ENCODE measurements around the gene RHOBTB3.
A peak's percentile ranks its signal among the peaks of the same experiment; 100 is the strongest.

Gene RHOBTB3

GRCh38 chr5:95779611-95780010 lies 48.5 kb downstream of the RHOBTB3 start:
- Histone ChIP-seq H3K9me3 (no peaks in the 10 kb centered on the region), H3K4me3 (no peak overlapping the region), H3K36me3 (replicated peaks) (no peaks in the 10 kb centered on the region; the same call in 1 of the 2 replicates), H3K4me1 (no peaks in the 10 kb centered on the region), H3K27me3 (ENCODE audit: low read depth) (no peaks in the 10 kb centered on the region)
- in situ Hi-C loops (cut with MboI; ENCODE audit: low sequenced_read_pairs), result loop anchor here (5.0 kb wide), 1 partner anchor 68 kb away; no protein-coding TSS in a partner anchor
- DNase-seq (ENCODE audit: low spot score in 2 of 2), result no peak

GRCh38 chr5:95780597-95780996 lies 49.5 kb downstream of the RHOBTB3 start:
- H3K4me1 ChIP-seq, result no peaks in the 10 kb centered on the region
- no peak for DNase-seq (ENCODE audit: low spot score in 2 of 2)
- no peaks in the 10 kb centered on the region; the same call in 1 of the 2 replicates for H3K36me3 ChIP-seq (replicated peaks)
- in situ Hi-C loops (cut with MboI; ENCODE audit: low sequenced_read_pairs), result loop anchor here (5.0 kb wide), 1 partner anchor 67 kb away; no protein-coding TSS in a partner anchor
- no peak overlapping the region for H3K4me3 ChIP-seq
- no peaks in the 10 kb centered on the region for H3K9me3 ChIP-seq
- no peaks in the 10 kb centered on the region for H3K27me3 ChIP-seq (ENCODE audit: low read depth)

GRCh38 chr5:95781101-95781583 lies 50.0 kb downstream of the RHOBTB3 start:
- DNase-seq (ENCODE audit: low spot score in 2 of 2), result peak; percentile 57 to 80

GRCh38 chr5:95782181-95782580 lies 51.0 kb downstream of the RHOBTB3 start:
- no peaks in the 10 kb centered on the region for H3K9me3 ChIP-seq
- H3K4me1 ChIP-seq, result no peaks in the 10 kb centered on the region
- H3K36me3 ChIP-seq (replicated peaks), result no peaks in the 10 kb centered on the region; the same call in 1 of the 2 replicates
- DNase-seq (ENCODE audit: low spot score in 2 of 2), result no peak
- in situ Hi-C loops (cut with MboI; ENCODE audit: low sequenced_read_pairs), result loop anchor here (5.0 kb wide), 1 partner anchor 65 kb away; no protein-coding TSS in a partner anchor
- no peaks in the 10 kb centered on the region for H3K27me3 ChIP-seq (ENCODE audit: low read depth)
- no peak overlapping the region for H3K4me3 ChIP-seq

More at GRCh38 chr5:95781101-95781583, 50.0 kb downstream of the RHOBTB3 start:
- Histone ChIP-seq H3K9me3 (no peaks in the 10 kb centered on the region), H3K4me3 (no peak overlapping the region), H3K27me3 (ENCODE audit: low read depth) (no peaks in the 10 kb centered on the region), H3K36me3 (replicated peaks) (no peaks in the 10 kb centered on the region; the same call in 1 of the 2 replicates), H3K4me1 (no peaks in the 10 kb centered on the region)
- in situ Hi-C loops (cut with MboI; ENCODE audit: low sequenced_read_pairs), result loop anchor here (5.0 kb wide), 1 partner anchor 66 kb away; no protein-coding TSS in a partner anchor

GRCh38 chr5:95783661-95784060 lies 52.5 kb downstream of the RHOBTB3 start:
- in situ Hi-C loops (cut with MboI; ENCODE audit: low sequenced_read_pairs), result loop anchor here (5.0 kb wide), 1 partner anchor 64 kb away; no protein-coding TSS in a partner anchor

GRCh38 chr5:95784514-95785302 lies 53.6 kb downstream of the RHOBTB3 start:
- no peak overlapping the region for H3K4me3 ChIP-seq
- no peak for DNase-seq (ENCODE audit: low spot score in 2 of 2)
- in situ Hi-C loops (cut with MboI; ENCODE audit: low sequenced_read_pairs), result loop anchor here (5.0 kb wide), 1 partner anchor 63 kb away; no protein-coding TSS in a partner anchor
- no peaks in the 10 kb centered on the region for H3K9me3 ChIP-seq
- H3K4me1 ChIP-seq, result no peaks in the 10 kb centered on the region
- no peaks in the 10 kb centered on the region for H3K27me3 ChIP-seq (ENCODE audit: low read depth)
- H3K36me3 ChIP-seq (replicated peaks), result no peaks in the 10 kb centered on the region; the same call in 1 of the 2 replicates

More at GRCh38 chr5:95783661-95784060, 52.5 kb downstream of the RHOBTB3 start:
- Histone ChIP-seq H3K27me3 (ENCODE audit: low read depth) (no peaks in the 10 kb centered on the region), H3K36me3 (replicated peaks) (no peaks in the 10 kb centered on the region; the same call in 1 of the 2 replicates), H3K4me3 (no peak overlapping the region), H3K9me3 (no peaks in the 10 kb centered on the region), H3K4me1 (no peaks in the 10 kb centered on the region)
- no peak for DNase-seq (ENCODE audit: low spot score in 2 of 2)

- Histone ChIP-seq H3K4me3 (no peak overlapping the region), H3K4me1 (no peaks in the 10 kb centered on the region), H3K9me3 (no peaks in the 10 kb centered on the region), H3K36me3 (replicated peaks) (no peaks in the 10 kb centered on the region; the same call in 1 of the 2 replicates), H3K27me3 (ENCODE audit: low read depth) (no peaks in the 10 kb centered on the region)
- no peak for DNase-seq (ENCODE audit: low spot score in 2 of 2)
- in situ Hi-C loops (cut with MboI; ENCODE audit: low sequenced_read_pairs), result no loop called here
Measured at GRCh38 chr5:95786821-95787418, 55.8 kb downstream of the RHOBTB3 start.

- in situ Hi-C loops (cut with MboI; ENCODE audit: low sequenced_read_pairs), result no loop called here
- Histone ChIP-seq H3K4me3 (no peak overlapping the region), H3K27me3 (ENCODE audit: low read depth) (no peaks in the 10 kb centered on the region), H3K9me3 (no peaks in the 10 kb centered on the region), H3K36me3 (replicated peaks) (no peaks in the 10 kb centered on the region; the same call in 1 of the 2 replicates), H3K4me1 (no peaks in the 10 kb centered on the region)
- no peak for DNase-seq (ENCODE audit: low spot score in 2 of 2)
Measured at GRCh38 chr5:95788493-95788892, 57.4 kb downstream of the RHOBTB3 start.

- no peaks in the 10 kb centered on the region for H3K4me1 ChIP-seq
Measured at GRCh38 chr5:95791751-95792150, 60.6 kb downstream of the RHOBTB3 start.

GRCh38 chr5:95794070-95794516 lies 63.0 kb downstream of the RHOBTB3 start:
- no peaks in the 10 kb centered on the region for H3K36me3 ChIP-seq (replicated peaks)
- no peak overlapping the region for H3K4me3 ChIP-seq
- in situ Hi-C loops (cut with MboI; ENCODE audit: low sequenced_read_pairs), result no loop called here
- no peaks in the 10 kb centered on the region for H3K9me3 ChIP-seq
- DNase-seq (ENCODE audit: low spot score in 2 of 2), result no peak
- no peaks in the 10 kb centered on the region for H3K27me3 ChIP-seq (ENCODE audit: low read depth)
- no peaks in the 10 kb centered on the region for H3K4me1 ChIP-seq

More at GRCh38 chr5:95791751-95792150, 60.6 kb downstream of the RHOBTB3 start:
- no peaks in the 10 kb centered on the region for H3K9me3 ChIP-seq
- no peaks in the 10 kb centered on the region for H3K27me3 ChIP-seq (ENCODE audit: low read depth)
- in situ Hi-C loops (cut with MboI; ENCODE audit: low sequenced_read_pairs), result no loop called here
- H3K4me3 ChIP-seq, result no peak overlapping the region
- DNase-seq (ENCODE audit: low spot score in 2 of 2), result no peak
- no peaks in the 10 kb centered on the region for H3K36me3 ChIP-seq (replicated peaks)

DNA sequence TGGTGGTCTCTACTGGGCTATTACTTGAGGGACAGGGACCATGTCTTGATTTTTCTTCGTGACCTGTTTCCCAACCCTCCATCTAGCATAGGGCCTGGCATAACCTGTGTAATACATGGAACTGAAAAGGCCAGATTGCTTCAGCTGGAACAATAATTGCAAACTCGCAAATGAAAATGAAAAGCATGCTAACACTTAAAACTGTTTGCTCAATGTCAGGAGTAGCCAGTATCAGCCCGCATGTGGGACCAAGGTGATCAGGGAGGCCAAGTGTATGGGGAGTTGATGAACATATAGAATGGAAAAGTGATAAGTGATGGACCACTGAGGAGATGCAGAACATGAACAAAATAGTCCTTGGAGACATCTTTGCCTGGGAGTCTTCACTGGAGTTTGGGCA lies 66.2 kb downstream of the RHOBTB3 start:
- in situ Hi-C loops (cut with MboI; ENCODE audit: low sequenced_read_pairs), result no loop called here
- H3K36me3 ChIP-seq (replicated peaks), result no peaks in the 10 kb centered on the region
- H3K27me3 ChIP-seq (ENCODE audit: low read depth), result no peaks in the 10 kb centered on the region
- H3K9me3 ChIP-seq, result no peaks in the 10 kb centered on the region
- no peaks in the 10 kb centered on the region for H3K4me1 ChIP-seq
- DNase-seq (ENCODE audit: low spot score in 2 of 2), result no peak
- no peak overlapping the region for H3K4me3 ChIP-seq

DNA sequence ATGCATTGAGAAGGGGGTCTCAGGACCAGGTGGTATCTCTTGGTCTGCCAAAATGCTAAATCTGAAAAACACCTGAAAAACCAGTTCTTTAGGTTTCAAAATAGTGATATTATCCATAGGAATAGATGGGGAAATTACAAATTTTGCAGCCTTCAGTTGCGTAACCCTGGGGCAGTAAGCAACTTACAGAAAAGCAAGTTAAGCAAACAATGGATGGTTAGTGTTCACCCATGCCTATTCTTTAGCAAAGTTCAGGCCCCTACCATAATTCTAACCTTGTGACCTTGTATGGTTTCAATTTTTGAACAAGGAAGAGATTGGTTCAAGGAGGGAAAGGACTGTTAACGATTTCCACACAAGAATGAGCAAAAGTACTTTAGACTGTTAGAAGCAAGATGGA lies 66.9 kb downstream of the RHOBTB3 start:
- no peaks in the 10 kb centered on the region for H3K4me1 ChIP-seq
- no peaks in the 10 kb centered on the region for H3K9me3 ChIP-seq
- no peaks in the 10 kb centered on the region for H3K27me3 ChIP-seq (ENCODE audit: low read depth)
- no peak for DNase-seq (ENCODE audit: low spot score in 2 of 2)
- no peak overlapping the region for H3K4me3 ChIP-seq
- in situ Hi-C loops (cut with MboI; ENCODE audit: low sequenced_read_pairs), result no loop called here
- no peaks in the 10 kb centered on the region for H3K36me3 ChIP-seq (replicated peaks)

DNA sequence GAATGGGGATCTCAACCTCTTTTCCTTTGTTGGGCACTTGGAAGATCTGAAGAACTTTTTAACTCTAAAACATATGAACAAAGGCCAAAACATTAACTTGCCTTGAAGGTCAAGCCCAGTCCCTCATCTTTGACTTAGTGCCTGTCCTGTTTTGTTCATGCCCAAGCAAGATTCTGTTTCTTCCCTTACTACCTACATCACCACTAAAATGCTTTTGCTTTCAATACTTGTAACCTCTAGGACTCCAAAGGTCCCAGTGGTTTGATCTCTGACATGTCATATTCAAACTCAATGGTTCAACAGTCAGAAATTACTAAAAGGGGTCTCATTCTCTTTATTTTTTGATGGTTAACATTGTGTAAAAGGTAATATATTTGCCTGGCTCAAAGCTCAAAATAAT lies 67.4 kb downstream of the RHOBTB3 start:
- Histone ChIP-seq H3K36me3 (replicated peaks) (no peaks in the 10 kb centered on the region), H3K4me1 (no peaks in the 10 kb centered on the region), H3K27me3 (ENCODE audit: low read depth) (no peaks in the 10 kb centered on the region), H3K9me3 (no peaks in the 10 kb centered on the region), H3K4me3 (no peak overlapping the region)
- in situ Hi-C loops (cut with MboI; ENCODE audit: low sequenced_read_pairs), result no loop called here
- DNase-seq (ENCODE audit: low spot score in 2 of 2), result no peak

Measured in HAP-1 (cell line).